Neural cell (in vitro differentiated cells): ENCODE measurements around the gene RPS28.

Source experiments
- TF ChIP-seq, protein P1 (sequence below): fragments of 450-650 bp; IDR thresholded peaks from 2 replicates; pipeline ENCODE4 v1.5.1; 2014; ENCODE audit warnings: antibody characterized with exemption, mild to moderate bottlenecking, moderate library complexity; ENCODE audit not compliant: poor library complexity, severe bottlenecking
- TF ChIP-seq, protein P2 (sequence below): IDR thresholded peaks from 2 replicates; pipeline ENCODE4 v1.6.1; 2012; ENCODE audit warnings: borderline replicate concordance

DNA sequence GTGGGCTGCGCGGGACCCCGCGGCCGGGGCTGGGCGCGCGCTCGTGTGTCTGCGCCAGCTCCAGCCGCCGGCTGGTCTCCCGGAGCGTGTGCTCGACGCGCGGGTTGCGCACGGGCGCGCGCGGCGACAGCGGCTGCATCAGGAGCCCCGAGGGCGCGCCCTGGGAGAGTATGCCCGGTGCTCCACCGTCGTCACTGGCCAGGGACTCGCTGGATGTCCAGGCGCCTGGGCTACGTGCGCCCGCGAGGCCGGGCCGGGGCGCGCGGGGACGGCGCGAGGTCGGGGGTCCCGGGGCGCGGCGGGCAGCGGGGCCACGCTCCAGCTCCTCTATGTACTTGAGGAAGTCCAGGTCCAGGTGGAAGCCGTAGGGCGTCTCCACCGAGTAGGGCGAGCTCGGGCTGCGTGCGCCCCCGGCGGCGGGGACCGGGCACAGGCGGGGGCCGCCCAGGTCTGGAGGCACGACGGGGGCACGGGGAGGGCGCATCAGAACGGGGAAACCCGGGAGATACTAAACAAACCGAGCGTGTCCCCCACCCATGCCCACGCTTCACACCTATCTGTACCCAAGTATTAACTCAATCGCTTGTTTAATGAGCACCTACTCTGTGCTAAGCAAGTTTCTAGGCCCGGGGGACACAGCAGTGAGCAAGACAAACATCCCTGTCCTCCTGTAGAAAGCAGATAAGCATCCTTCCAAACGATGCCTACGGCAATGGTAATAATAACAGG lies 14.2 kb downstream of the RPS28 start:
- TF ChIP-seq, protein P1, sequence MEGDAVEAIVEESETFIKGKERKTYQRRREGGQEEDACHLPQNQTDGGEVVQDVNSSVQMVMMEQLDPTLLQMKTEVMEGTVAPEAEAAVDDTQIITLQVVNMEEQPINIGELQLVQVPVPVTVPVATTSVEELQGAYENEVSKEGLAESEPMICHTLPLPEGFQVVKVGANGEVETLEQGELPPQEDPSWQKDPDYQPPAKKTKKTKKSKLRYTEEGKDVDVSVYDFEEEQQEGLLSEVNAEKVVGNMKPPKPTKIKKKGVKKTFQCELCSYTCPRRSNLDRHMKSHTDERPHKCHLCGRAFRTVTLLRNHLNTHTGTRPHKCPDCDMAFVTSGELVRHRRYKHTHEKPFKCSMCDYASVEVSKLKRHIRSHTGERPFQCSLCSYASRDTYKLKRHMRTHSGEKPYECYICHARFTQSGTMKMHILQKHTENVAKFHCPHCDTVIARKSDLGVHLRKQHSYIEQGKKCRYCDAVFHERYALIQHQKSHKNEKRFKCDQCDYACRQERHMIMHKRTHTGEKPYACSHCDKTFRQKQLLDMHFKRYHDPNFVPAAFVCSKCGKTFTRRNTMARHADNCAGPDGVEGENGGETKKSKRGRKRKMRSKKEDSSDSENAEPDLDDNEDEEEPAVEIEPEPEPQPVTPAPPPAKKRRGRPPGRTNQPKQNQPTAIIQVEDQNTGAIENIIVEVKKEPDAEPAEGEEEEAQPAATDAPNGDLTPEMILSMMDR, result peak; percentile 50
- TF ChIP-seq, protein P2, sequence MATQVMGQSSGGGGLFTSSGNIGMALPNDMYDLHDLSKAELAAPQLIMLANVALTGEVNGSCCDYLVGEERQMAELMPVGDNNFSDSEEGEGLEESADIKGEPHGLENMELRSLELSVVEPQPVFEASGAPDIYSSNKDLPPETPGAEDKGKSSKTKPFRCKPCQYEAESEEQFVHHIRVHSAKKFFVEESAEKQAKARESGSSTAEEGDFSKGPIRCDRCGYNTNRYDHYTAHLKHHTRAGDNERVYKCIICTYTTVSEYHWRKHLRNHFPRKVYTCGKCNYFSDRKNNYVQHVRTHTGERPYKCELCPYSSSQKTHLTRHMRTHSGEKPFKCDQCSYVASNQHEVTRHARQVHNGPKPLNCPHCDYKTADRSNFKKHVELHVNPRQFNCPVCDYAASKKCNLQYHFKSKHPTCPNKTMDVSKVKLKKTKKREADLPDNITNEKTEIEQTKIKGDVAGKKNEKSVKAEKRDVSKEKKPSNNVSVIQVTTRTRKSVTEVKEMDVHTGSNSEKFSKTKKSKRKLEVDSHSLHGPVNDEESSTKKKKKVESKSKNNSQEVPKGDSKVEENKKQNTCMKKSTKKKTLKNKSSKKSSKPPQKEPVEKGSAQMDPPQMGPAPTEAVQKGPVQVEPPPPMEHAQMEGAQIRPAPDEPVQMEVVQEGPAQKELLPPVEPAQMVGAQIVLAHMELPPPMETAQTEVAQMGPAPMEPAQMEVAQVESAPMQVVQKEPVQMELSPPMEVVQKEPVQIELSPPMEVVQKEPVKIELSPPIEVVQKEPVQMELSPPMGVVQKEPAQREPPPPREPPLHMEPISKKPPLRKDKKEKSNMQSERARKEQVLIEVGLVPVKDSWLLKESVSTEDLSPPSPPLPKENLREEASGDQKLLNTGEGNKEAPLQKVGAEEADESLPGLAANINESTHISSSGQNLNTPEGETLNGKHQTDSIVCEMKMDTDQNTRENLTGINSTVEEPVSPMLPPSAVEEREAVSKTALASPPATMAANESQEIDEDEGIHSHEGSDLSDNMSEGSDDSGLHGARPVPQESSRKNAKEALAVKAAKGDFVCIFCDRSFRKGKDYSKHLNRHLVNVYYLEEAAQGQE, result no peak
